ENCODE measurements around the gene KLHL11. TPM values are rescaled to one million over a fixed set of nuclear protein-coding genes. Genes with fewer than 3 reads are reported as not detected.

The KLHL11 gene
- total and polyA plus RNA-seq, 11 donors = 1.1 to 5.9 (median 3.4) TPM

DNA sequence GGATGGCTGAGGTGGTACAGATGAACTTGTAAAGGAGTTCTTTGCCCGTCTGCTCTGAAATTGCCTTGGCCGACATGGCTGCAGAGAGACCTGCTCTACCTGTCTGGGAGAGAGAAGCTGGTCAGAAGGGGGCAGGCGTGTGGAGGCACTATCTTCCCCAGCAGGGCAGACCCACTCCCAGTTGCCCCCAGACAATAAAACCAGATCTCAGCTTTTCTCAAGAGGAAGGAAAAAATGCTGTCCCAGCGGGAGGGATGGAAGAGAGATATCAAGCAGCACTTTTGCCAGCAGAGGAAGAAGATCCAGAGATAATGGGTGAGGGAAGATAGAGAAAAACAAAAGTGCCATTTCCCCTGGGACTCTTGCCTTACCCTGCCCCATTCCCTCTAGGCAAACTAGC is 48.6 kb upstream of the KLHL11 start:
- ATAC-seq (no peak), DNase-seq (no peak)
- intact Hi-C loops (cut with DNase I) = no loop called here
- 89 to 95% (median 91%) methylated on average over 4 of the region's 4 CpGs for WGBS, 4 donors
- Histone ChIP-seq H3K27ac (no peak overlapping the region), H3K4me1 (peaks cover 0 to 30% (median 24%) of the 10 kb centered on the region in 12 donors), H3K36me3 (peaks cover 4 to 51% (median 49%) of the 10 kb centered on the region in 9 donors), H3K4me3 (no peak overlapping the region), H3K9me3 (no peaks in the 10 kb centered on the region), H3K27me3 (no peaks in the 10 kb centered on the region)
- TF ChIP-seq POLR2A (IDR thresholded peaks at IDR 0.05) = no peak
- TF ChIP-seq, protein P1, sequence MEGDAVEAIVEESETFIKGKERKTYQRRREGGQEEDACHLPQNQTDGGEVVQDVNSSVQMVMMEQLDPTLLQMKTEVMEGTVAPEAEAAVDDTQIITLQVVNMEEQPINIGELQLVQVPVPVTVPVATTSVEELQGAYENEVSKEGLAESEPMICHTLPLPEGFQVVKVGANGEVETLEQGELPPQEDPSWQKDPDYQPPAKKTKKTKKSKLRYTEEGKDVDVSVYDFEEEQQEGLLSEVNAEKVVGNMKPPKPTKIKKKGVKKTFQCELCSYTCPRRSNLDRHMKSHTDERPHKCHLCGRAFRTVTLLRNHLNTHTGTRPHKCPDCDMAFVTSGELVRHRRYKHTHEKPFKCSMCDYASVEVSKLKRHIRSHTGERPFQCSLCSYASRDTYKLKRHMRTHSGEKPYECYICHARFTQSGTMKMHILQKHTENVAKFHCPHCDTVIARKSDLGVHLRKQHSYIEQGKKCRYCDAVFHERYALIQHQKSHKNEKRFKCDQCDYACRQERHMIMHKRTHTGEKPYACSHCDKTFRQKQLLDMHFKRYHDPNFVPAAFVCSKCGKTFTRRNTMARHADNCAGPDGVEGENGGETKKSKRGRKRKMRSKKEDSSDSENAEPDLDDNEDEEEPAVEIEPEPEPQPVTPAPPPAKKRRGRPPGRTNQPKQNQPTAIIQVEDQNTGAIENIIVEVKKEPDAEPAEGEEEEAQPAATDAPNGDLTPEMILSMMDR (IDR thresholded peaks at IDR 0.05) = no peak

- intact Hi-C loops (cut with DNase I) = no loop called here
These were observed 47.7 kb upstream of the KLHL11 start for GRCh38 chr17:41912925-41913324.

DNA sequence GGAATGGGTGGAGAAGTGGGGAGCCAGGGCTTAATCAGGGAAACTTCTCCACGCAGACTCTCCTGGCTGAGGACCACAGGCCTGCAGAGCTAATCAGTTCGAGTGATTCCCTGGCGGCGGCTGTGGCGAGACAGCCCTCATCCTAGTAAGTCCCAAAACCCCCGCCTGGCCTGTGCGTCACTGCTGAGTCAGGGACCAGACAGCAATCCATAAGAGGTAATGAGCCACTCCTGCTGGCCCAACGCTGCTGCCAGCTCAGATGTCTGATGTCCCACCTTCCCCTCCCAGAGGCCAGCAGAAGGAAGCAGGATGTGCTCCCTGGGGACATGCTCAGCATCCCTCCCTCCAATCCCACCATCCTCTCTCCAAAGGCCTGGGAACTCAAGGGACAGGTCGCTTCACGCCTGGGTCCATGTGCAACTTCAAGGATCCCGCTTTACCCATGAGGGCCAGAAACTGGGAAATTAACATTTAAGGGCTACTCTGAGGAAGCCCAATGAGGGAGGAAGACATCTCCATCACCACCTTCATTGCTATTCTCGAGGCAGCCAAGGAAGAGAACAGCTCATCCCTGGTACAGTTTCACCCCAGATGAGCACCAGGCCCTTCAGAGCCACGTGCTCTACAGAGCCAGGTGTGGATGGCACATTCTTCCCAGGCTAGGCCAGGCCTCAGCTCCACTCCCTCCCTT is 45.6 kb upstream of the KLHL11 start:
- Histone ChIP-seq H3K9me3 (no peaks in the 10 kb centered on the region), H3K36me3 (peaks cover 4 to 79% (median 76%) of the 10 kb centered on the region in 9 donors), H3K4me3 (no peak overlapping the region), H3K4me1 (peaks cover 0 to 14% (median 8%) of the 10 kb centered on the region in 12 donors), H3K27ac (no peak overlapping the region), H3K27me3 (no peaks in the 10 kb centered on the region)
- TF ChIP-seq POLR2A (IDR thresholded peaks at IDR 0.05) = no peak
- TF ChIP-seq, protein P1 (IDR thresholded peaks at IDR 0.05) = no peak
- no peak for DNase-seq
- ATAC-seq = no peak
- intact Hi-C loops (cut with DNase I) = no loop called here
- WGBS, 4 donors = 86 to 93% (median 91%) methylated on average over 9 to 13 of the region's 13 CpGs

More at GRCh38 chr17:41912925-41913324, 47.7 kb upstream of the KLHL11 start:
- no peak overlapping the region for H3K27ac ChIP-seq
- DNase-seq (no peak), ATAC-seq (no peak)
- TF ChIP-seq, protein P1 (IDR thresholded peaks at IDR 0.05) = no peak
- H3K4me1 ChIP-seq = peaks cover 0 to 28% (median 23%) of the 10 kb centered on the region in 12 donors
- no peaks in the 10 kb centered on the region for H3K9me3 ChIP-seq
- H3K4me3 ChIP-seq = no peak overlapping the region
- 73 to 85% (median 77%) methylated on average over 1 of the region's 1 CpG for WGBS, 4 donors
- H3K36me3 ChIP-seq = peaks cover 4 to 60% (median 57%) of the 10 kb centered on the region in 9 donors
- H3K27me3 ChIP-seq = no peaks in the 10 kb centered on the region

- H3K36me3 ChIP-seq = peaks cover 4 to 96% (median 93%) of the 10 kb centered on the region in 9 donors
- intact Hi-C loops (cut with DNase I) = no loop called here
These were observed 43.9 kb upstream of the KLHL11 start for GRCh38 chr17:41909088-41909487.

More at GRCh38 chr17:41909088-41909487, 43.9 kb upstream of the KLHL11 start:
- no peaks in the 10 kb centered on the region for H3K27me3 ChIP-seq
- H3K4me1 ChIP-seq = peaks cover 0 to 8% (median 0%) of the 10 kb centered on the region in 12 donors
- H3K4me3 ChIP-seq = no peak overlapping the region
- no peaks in the 10 kb centered on the region for H3K9me3 ChIP-seq
- 92 to 96% (median 94%) methylated on average over 8 to 13 of the region's 13 CpGs for WGBS, 4 donors
- DNase-seq (no peak), ATAC-seq (no peak)
- no peak for TF ChIP-seq POLR2A (IDR thresholded peaks at IDR 0.05)
- H3K27ac ChIP-seq = no peak overlapping the region
